ENCODE results near the gene XNDC1N.

The XNDC1N gene

DNA sequence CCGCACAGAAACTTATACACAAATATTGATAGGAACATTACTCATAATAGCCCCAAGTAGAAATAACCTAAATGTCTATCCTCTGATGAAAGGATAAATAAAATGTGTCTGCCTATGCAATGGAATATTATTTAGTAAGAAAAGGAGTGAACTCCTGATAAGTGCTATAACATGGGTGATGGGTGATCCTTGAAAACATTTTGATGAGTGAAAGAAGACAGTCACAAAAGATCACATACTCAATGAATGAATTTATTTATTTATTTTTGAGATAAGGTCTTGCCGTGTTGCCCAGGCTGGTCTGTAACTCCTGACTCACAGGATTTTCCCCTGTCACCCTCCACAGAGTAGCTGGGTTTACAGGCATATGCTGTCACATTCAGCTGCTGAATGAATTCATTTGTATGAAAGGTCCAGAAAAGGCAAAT lies 17.8 kb upstream of the XNDC1N start:
- no peaks in the 10 kb centered on the region for H3K36me3 ChIP-seq (ENCODE audit: insufficient read depth, low read length)
- no peaks in the 10 kb centered on the region for H3K4me1 ChIP-seq (ENCODE audit: insufficient read depth, low read length)
- H3K9ac ChIP-seq (ENCODE audit: low read depth, low read length): no peak overlapping the region
- no peaks in the 10 kb centered on the region for H3K9me3 ChIP-seq (ENCODE audit: control insufficient read depth, insufficient read depth, low read length)

GRCh38 chr11:71940561-71941219 lies 12.3 kb upstream of the XNDC1N start:
- Histone ChIP-seq H3K36me3 (ENCODE audit: insufficient read depth, low read length) (no peaks in the 10 kb centered on the region), H3K4me1 (ENCODE audit: insufficient read depth, low read length) (no peaks in the 10 kb centered on the region), H3K9ac (ENCODE audit: low read depth, low read length) (no peak overlapping the region), H3K9me3 (ENCODE audit: control insufficient read depth, insufficient read depth, low read length) (no peaks in the 10 kb centered on the region)

DNA sequence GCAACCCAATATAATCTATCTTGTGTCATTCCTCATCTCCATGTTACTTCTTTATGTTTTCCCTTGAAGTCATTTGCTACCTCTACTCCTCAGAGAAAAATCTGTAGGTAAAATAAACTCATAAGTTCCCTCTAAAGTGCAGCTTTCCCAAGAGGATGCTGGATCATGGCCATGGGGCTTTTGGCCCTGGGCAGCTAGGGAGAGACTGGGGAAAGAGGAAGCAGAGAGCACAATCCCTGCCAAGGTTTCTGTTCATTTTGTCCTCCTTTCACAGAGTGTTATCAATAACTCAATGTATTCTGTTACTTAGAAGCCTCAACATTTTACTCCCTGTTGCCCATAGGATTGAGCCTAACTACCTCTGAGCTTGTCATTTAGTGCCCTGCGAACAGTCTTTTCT lies 9.4 kb upstream of the XNDC1N start:
- H3K4me1 ChIP-seq (ENCODE audit: insufficient read depth, low read length): no peaks in the 10 kb centered on the region
- no peaks in the 10 kb centered on the region for H3K9me3 ChIP-seq (ENCODE audit: control insufficient read depth, insufficient read depth, low read length)
- H3K9ac ChIP-seq (ENCODE audit: low read depth, low read length): no peak overlapping the region

GRCh38 chr11:71936825-71937224 lies 8.4 kb upstream of the XNDC1N start:
- Histone ChIP-seq H3K9me3 (ENCODE audit: control insufficient read depth, insufficient read depth, low read length) (no peaks in the 10 kb centered on the region), H3K9ac (ENCODE audit: low read depth, low read length) (no peak overlapping the region), H3K36me3 (ENCODE audit: insufficient read depth, low read length) (no peaks in the 10 kb centered on the region), H3K4me1 (ENCODE audit: insufficient read depth, low read length) (no peaks in the 10 kb centered on the region)

More for the DNA sequence above, 9.4 kb upstream of the XNDC1N start:
- no peaks in the 10 kb centered on the region for H3K36me3 ChIP-seq (ENCODE audit: insufficient read depth, low read length)

DNA sequence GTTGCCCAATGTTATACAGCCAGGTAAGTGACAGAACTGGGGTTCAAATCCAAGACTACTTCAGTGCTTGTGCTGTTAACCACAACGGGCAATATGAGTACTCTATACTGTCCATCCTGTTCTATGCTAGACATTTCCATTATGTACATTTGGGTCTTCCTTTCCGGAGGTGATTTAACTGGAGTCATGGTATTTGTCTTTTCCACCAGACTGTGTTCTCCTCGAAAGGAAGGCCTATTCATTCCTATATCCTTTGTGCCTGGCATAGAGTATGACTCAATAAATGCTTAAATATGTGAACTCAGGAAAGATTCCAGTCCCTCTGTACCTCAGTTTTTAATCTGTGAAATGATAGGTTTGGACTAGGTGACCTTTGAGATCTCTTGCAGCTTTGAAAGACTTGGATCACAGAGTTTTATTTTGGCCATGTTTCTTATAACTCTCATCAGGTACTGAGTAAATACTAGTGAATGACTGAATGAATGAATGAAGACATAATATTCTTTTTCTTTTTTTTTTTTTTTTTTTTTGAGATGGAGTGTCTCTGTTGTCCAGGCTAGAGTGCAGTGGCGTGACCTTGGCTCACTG lies 7.0 kb upstream of the XNDC1N start:
- H3K4me1 ChIP-seq (ENCODE audit: insufficient read depth, low read length): no peaks in the 10 kb centered on the region
- H3K9ac ChIP-seq (ENCODE audit: low read depth, low read length): no peak overlapping the region
- no peaks in the 10 kb centered on the region for H3K36me3 ChIP-seq (ENCODE audit: insufficient read depth, low read length)
- H3K9me3 ChIP-seq (ENCODE audit: control insufficient read depth, insufficient read depth, low read length): no peaks in the 10 kb centered on the region

DNA sequence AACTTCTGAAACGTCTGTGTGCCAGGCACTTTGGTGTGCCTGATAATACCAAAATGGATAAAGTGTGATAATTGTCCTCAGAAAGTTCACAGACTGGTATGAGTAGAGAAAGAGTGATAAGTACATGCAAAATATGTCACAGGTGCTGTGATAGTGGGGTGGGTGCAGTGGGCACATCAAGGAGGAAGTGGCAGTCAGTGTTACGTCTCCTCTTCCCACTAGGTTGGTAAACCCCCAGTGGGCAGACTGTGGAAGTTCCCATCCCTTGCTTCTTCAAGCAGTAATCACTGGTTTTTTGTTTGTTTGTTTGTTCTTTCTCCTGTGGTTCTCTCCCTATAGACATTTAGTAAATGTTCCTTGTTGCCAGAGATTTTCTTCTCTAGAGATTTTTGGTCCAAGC lies 5.8 kb upstream of the XNDC1N start:
- Histone ChIP-seq H3K9me3 (ENCODE audit: control insufficient read depth, insufficient read depth, low read length) (no peaks in the 10 kb centered on the region), H3K9ac (ENCODE audit: low read depth, low read length) (no peak overlapping the region), H3K4me1 (ENCODE audit: insufficient read depth, low read length) (no peaks in the 10 kb centered on the region)

GRCh38 chr11:71933141-71933933 lies 4.9 kb upstream of the XNDC1N start:
- H3K9ac ChIP-seq (ENCODE audit: low read depth, low read length): no peak overlapping the region
- no peaks in the 10 kb centered on the region for H3K36me3 ChIP-seq (ENCODE audit: insufficient read depth, low read length)
- H3K4me1 ChIP-seq (ENCODE audit: insufficient read depth, low read length): no peaks in the 10 kb centered on the region
- H3K9me3 ChIP-seq (ENCODE audit: control insufficient read depth, insufficient read depth, low read length): no peaks in the 10 kb centered on the region

More for the DNA sequence above, 5.8 kb upstream of the XNDC1N start:
- H3K36me3 ChIP-seq (ENCODE audit: insufficient read depth, low read length): no peaks in the 10 kb centered on the region

DNA sequence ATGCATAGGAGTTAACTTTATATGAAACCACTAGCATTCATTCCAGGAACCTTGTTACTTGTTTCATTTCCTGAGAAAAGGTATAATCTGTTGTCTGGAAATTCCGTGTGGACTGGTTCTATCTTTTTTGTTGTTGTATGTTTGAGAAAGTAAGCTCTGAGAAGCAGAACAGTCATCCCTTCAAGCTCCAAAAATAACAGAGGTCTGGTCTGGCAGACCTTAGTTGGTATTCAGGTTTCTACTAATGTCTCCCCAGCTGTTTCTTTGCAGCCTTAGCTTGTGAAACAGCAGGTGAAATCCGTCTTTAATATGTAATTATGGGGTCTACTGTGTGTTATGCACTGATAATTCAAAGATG lies 2.8 kb upstream of the XNDC1N start:
- Histone ChIP-seq H3K9ac (ENCODE audit: low read depth, low read length) (no peak overlapping the region), H3K9me3 (ENCODE audit: control insufficient read depth, insufficient read depth, low read length) (no peaks in the 10 kb centered on the region; the same call in 1 of the 2 replicates), H3K4me1 (ENCODE audit: insufficient read depth, low read length) (no peaks in the 10 kb centered on the region), H3K36me3 (ENCODE audit: insufficient read depth, low read length) (no peaks in the 10 kb centered on the region)

GRCh38 chr11:71930556-71931244 lies 2.3 kb upstream of the XNDC1N start:
- Histone ChIP-seq H3K9ac (ENCODE audit: low read depth, low read length) (no peak overlapping the region), H3K36me3 (ENCODE audit: insufficient read depth, low read length) (no peaks in the 10 kb centered on the region), H3K9me3 (ENCODE audit: control insufficient read depth, insufficient read depth, low read length) (no peaks in the 10 kb centered on the region; the same call in 1 of the 2 replicates), H3K4me1 (ENCODE audit: insufficient read depth, low read length) (no peaks in the 10 kb centered on the region)

GRCh38 chr11:71929491-71929890 lies 1.1 kb upstream of the XNDC1N start:
- H3K36me3 ChIP-seq (ENCODE audit: insufficient read depth, low read length): no peaks in the 10 kb centered on the region; the same call in 1 of the 2 replicates
- H3K4me1 ChIP-seq (ENCODE audit: insufficient read depth, low read length): no peaks in the 10 kb centered on the region
- H3K9ac ChIP-seq (ENCODE audit: low read depth, low read length): peak overlapping the region; percentile 96
- H3K9me3 ChIP-seq (ENCODE audit: control insufficient read depth, insufficient read depth, low read length): no peaks in the 10 kb centered on the region; the same call in 1 of the 2 replicates

DNA sequence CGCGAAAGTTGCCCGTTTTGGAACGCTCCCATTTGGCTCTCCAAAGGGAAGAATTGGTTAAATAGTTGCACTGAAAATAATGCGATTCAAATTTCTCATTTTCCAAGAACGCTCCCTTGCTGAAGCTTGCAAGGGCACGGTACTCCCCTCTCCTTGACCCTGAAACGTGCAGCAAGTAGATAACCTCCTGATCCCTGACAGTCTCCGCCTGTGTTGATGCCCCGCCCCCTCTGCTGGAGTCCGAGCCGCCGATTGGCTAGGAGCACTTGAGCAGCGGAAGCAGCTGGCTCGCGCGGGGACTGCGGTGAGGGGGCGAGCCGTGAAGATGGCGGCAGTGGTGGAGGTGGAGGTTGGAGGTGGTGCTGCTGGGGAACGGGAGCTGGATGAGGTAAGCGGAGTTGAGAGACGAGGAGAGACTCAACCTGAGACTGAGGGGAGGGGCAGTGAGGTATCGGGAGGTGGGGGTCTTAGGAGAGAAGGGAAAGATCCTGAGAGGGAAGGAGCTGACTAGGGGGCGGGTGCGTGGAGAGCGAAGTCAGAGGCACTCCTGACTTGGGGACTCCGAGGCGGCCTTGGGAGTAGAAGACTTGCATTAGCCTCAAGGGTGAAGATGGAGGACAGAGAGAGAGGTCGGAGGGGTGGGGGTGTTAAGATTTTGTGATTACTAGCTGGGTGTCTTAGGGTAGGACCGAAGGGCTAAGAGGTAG lies 496 bp upstream of the XNDC1N start, which contains the start of gene RNF121:
TSS of gene RNF121 (plus strand) at position 310 of the 707 bp plus-strand sequence. CDS start at position 326, 16 bp downstream.
- no peaks in the 10 kb centered on the region for H3K4me1 ChIP-seq (ENCODE audit: insufficient read depth, low read length)
- H3K9ac ChIP-seq (ENCODE audit: low read depth, low read length): peak within 1 kb of the TSS; percentile 96
- H3K36me3 ChIP-seq (ENCODE audit: insufficient read depth, low read length): no peaks in the 10 kb centered on the region; the same call in 1 of the 2 replicates
- H3K9me3 ChIP-seq (ENCODE audit: control insufficient read depth, insufficient read depth, low read length): no peaks in the 10 kb centered on the region; the same call in 1 of the 2 replicates

DNA sequence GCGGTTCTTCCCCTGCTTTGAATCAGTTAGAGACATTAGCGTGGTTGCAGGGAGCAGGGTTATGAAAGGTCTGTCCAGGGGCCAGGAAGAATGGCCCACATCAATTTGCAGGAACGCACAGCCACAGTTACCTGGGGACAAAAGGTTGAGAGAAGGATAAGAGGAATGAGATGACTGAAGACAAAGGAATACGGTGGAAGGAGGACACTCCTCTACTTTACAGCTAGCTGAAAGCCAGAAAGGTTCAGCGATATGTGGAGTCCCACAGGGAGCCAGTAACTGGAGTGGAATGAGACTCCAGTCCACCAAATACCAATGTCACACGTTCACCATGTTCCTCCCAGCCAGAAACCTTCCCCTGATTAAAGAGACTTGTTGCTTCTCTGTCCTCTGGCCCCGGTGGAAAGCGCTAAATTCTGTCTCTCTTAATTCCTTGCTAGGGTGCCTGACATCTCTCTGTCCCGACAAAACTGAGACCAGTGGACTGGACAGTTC lies 10.7 kb downstream of the XNDC1N start:
- H3K4me1 ChIP-seq (ENCODE audit: insufficient read depth, low read length): no peaks in the 10 kb centered on the region
- H3K9ac ChIP-seq (ENCODE audit: low read depth, low read length): no peak overlapping the region
- H3K9me3 ChIP-seq (ENCODE audit: control insufficient read depth, insufficient read depth, low read length): no peaks in the 10 kb centered on the region
- no peaks in the 10 kb centered on the region; the same call in none of the 2 replicates for H3K36me3 ChIP-seq (ENCODE audit: insufficient read depth, low read length)

DNA sequence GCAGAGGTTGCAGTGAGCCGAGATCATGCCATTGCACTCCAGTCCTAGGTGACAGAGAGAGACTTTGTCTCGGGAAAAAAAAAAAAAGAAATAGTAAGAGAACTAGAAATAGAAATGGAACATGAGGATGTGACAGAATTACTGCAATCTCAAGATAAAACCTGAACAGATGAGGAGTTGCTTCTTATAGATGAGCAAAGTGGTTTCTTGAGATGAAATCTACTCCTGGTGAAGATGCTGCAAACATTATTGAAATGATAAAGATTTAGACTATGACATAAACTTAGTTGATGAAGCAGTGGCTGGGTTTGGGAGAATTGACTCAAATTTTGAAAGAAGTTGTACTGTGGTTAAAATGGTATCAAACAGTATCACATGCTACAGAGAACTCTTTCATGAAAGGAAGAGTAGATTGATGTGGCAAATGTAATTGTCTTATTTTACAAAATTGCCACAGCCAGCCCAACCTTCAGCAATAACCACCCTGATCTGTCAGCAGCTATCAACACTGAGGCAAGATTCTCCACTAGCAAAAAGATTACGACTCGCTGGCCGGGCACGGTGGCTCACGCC lies 13.7 kb downstream of the XNDC1N start:
- Histone ChIP-seq H3K9me3 (ENCODE audit: control insufficient read depth, insufficient read depth, low read length) (no peaks in the 10 kb centered on the region), H3K9ac (ENCODE audit: low read depth, low read length) (no peak overlapping the region), H3K4me1 (ENCODE audit: insufficient read depth, low read length) (no peaks in the 10 kb centered on the region), H3K36me3 (ENCODE audit: insufficient read depth, low read length) (no peaks in the 10 kb centered on the region; the same call in none of the 2 replicates)
